Ovary (tissue), 9 donors: ENCODE results near the gene MAL. TPM values are rescaled to one million over a fixed set of nuclear protein-coding genes. Genes with fewer than 3 reads are reported as not detected.

Experiments used
- DNase-seq, 5 donors: peaks; one replicate each; pipeline ENCODE4 v3.0.0-alpha.2; 2019 to 2020
- H3K27ac ChIP-seq, 2 donors: fragments of 200-600 bp; one replicate each; pipeline versions ENCODE4 v1.5.1 to v1.8.0; 2019 to 2022
- H3K27me3 ChIP-seq: fragments of 200-600 bp; one replicate; pipeline ENCODE4 v1.8.0; 2022
- H3K36me3 ChIP-seq: fragments of 200-600 bp; sonication (generic); one replicate; pipeline ENCODE4 v1.5.1; 2019
- H3K4me1 ChIP-seq: one replicate; pipeline ENCODE4 v1.8.1; 2013; ENCODE audit warnings: mild to moderate bottlenecking, moderate library complexity; ENCODE audit not compliant: insufficient read depth
- H3K4me3 ChIP-seq: fragments of 200-600 bp; sonication (generic); one replicate; pipeline ENCODE4 v1.5.1; 2017
- H3K9me3 ChIP-seq, 2 donors: fragments of 200-600 bp in 1 of 2; sonication (generic) in 1 of 2; one replicate each; pipeline versions ENCODE4 v1.5.1 to v1.8.1; 2013 to 2019; ENCODE audit warnings: mild to moderate bottlenecking in 1 of 2, moderate library complexity in 1 of 2
- CTCF ChIP-seq, 3 donors: fragments of 450-650 bp in 2 of 3; fragments of 200-600 bp in 1 of 3; IDR thresholded peaks; one replicate each; pipeline versions ENCODE4 v1.5.1 to v1.8.0; 2016 to 2022; ENCODE audit warnings: antibody characterized with exemption in 3 of 3, mild to moderate bottlenecking in 1 of 3
- EP300 ChIP-seq: sonication (generic); formaldehyde crosslinking; IDR thresholded peaks from one replicate; pipeline ENCODE4 v1.6.1; 2017; ENCODE audit warnings: antibody characterized with exemption
- POLR2A ChIP-seq: fragments of 450-650 bp; IDR thresholded peaks from one replicate; pipeline ENCODE4 v1.6.1; 2017; ENCODE audit warnings: antibody characterized with exemption, mild to moderate bottlenecking, moderate library complexity
- WGBS, 3 donors: extraction: QIAGEN DNeasy Blood & Tissue Kit in 1 of 3; methylation state at CpG; one replicate each; pipeline versions ENCODE4 v1.1.5 to v1.1.7; 2013 to 2017; 5-methylcytosine and 5-hydroxymethylcytosine counted together
- intact Hi-C, 4 donors: fragments of 100-400 bp; cut with DNase I; formaldehyde crosslinking; loops; one replicate each; pipeline versions ENCODE4 v1.11.0 to v1.15.1; 2022 to 2023
- polyA plus RNA-seq, 2 donors: library from polyadenylated mRNA; stranded (reverse); fragments of 200-250 nt in 1 of 2; fragments of 350-450 nt in 1 of 2; fragmentation: Illumina TruSeq in 1 of 2; extraction: RNeasy Lipid Tissue Mini Kit (QIAGEN cat#74804) in 1 of 2; gene quantifications; one replicate each; pipeline ENCODE4 v1.2.3, GENCODE V29; 2013 to 2014
- total RNA-seq, 7 donors: library from RNA; depleted of rRNA in 2 of 7; stranded (reverse); fragments of >200 nt in 2 of 7; fragmentation: NEBNext Ultra II Directional in 3 of 7; extraction: Animal tissue kit (Norgen Biotek cat#: 25700) in 3 of 7; gene quantifications; one replicate each; pipeline versions ENCODE4 v1.1.0 to v1.2.4, GENCODE V29; 2016 to 2023
- donor health status: DM: no; HTN: no; CAD: no; lungs with moderate emphysema.
- donor health status: DM: no; HTN: no; CAD: no.
- donor health status: Bipolar disorder and iron deficiency.
- donor health status: DM: yes; HTN: yes; CAD: no.
- donor health status: DM: no; HTN: no; CAD: no.
- donor health status: DM: yes; HTN: yes; CAD: no.

The MAL gene
- total and polyA plus RNA-seq, 9 donors: 0.45 to 4.7 (median 1.6) TPM; not detected in 2

DNA sequence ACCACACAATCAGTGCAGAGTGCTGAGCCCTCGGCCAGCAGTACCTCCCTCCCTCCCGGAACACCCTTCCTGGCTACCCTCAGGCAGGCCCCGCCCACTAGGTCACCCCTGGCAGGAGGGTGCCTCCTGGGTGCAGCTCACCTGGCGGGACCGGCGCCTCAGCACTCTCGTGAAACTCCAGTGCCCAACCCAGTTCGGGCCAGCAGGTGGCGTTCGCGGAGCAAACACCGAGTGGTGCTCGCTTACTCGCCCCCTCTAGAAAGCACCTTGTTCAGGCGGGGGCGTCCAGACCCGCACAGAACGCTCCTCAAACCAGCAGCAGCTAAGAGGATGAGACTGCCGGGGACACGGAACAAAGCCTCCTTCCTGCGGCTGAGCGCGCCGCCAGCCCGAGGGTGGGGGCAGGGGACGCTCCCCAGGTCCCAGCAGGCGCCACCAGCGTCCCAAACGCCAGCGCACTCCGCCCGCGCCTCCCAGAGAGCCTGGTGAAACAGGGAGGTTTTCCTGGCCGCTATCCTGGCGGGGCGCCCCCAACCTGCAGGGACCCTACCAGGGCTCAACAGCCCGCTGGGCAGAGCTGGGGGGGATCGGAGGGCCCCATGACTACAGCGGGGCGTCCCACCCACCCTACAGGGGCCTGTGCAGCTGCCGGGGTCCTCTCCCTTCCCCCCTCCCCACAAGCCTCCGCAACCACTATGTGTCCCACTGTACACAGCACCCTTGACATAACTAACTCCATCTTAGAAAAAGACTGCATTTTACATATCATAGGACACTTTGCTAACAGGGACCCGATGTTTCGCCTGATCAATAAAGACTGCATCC, 51.4 kb downstream of the MAL start:
- 4 to 6% (median 5%) methylated on average over 42 to 44 of the region's 44 CpGs for WGBS, 3 donors
- Histone ChIP-seq H3K27me3 (no peaks in the 10 kb centered on the region), H3K36me3 (no peaks in the 10 kb centered on the region), H3K27ac (no peak overlapping the region), H3K4me3 (peak overlapping the region; percentile 26), H3K4me1 (no peaks in the 10 kb centered on the region), H3K9me3 (no peaks in the 10 kb centered on the region)
- no peak for TF ChIP-seq EP300
- peak in 2 of 3 donors; percentile 35 to 56 for TF ChIP-seq CTCF (IDR thresholded peaks at IDR 0.05)
- TF ChIP-seq POLR2A: no peak
- intact Hi-C loops: loop anchor here in 1 of 4 donors (10.0 kb wide), 1 partner anchor 658 kb away; no protein-coding TSS in a partner anchor
- DNase-seq: peak; percentile 53 to 74 (median 60)

DNA sequence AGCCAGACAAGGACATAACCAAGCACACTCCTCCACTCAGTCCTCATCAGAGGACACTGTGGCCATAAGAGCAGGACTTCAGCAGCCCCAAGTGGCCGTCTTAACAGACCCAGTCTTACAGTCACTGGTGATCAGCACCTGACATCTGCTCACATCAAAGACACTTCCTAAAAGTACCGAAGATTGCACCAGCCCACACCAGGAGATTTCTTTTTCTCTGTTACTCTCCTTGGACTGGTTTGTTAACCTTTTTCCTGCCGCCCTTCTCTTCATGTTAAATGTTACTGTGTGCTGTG, 52.0 kb downstream of the MAL start:
- intact Hi-C loops: loop anchor here in 1 of 4 donors (10.0 kb wide), 1 partner anchor 657 kb away; no protein-coding TSS in a partner anchor
- no peaks in the 10 kb centered on the region for H3K4me1 ChIP-seq
- no peak overlapping the region for H3K27ac ChIP-seq
- 15 to 33% (median 17%) methylated on average over 3 of the region's 3 CpGs for WGBS, 3 donors
- H3K36me3 ChIP-seq: no peaks in the 10 kb centered on the region
- no peaks in the 10 kb centered on the region for H3K9me3 ChIP-seq
- TF ChIP-seq POLR2A (no peak), CTCF (IDR thresholded peaks at IDR 0.05) (no peak), EP300 (no peak)
- no peak overlapping the region for H3K4me3 ChIP-seq
- DNase-seq: no peak
- no peaks in the 10 kb centered on the region for H3K27me3 ChIP-seq

DNA sequence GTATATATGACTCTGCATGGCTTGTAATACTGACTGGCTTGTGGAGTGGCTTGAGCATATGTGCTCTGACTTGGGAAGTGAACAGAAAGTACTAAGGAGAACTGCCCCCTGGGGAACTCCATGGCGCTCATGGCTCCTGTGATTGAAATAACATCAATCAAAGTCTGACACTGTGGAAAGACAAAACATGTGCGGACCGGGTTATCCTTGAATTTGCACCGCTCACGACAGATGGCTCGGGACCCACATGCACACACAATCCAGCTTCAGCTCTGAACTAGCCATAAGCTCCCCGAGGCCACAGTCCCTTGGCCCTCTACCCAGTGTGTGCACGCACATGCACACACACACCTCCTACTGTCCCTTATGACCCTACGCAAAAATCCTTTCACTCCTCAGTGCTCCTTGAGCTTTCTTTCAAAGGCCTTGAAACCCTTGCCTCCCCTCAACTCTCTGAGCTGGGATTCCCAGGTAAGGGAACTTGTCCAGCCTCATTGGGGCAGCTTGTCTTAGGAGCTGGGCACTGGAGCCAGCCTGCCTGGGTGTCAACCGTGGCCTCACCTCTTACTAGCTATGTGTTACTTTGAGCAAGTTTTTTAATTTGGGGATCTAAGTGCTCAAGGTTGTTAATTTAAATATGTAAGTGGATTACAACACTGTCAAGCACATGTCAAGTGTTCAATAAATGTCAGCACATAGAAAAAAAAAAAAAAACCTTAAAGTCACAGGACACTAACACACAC, 52.5 kb downstream of the MAL start:
- no peaks in the 10 kb centered on the region for H3K27me3 ChIP-seq
- 37 to 60% (median 46%) methylated on average over 10 of the region's 10 CpGs for WGBS, 3 donors
- intact Hi-C loops: loop anchor here in 1 of 4 donors (10.0 kb wide), 1 partner anchor 657 kb away; no protein-coding TSS in a partner anchor

More for the DNA sequence above, 52.5 kb downstream of the MAL start:
- no peaks in the 10 kb centered on the region for H3K9me3 ChIP-seq
- TF ChIP-seq POLR2A (no peak), EP300 (no peak), CTCF (IDR thresholded peaks at IDR 0.05) (no peak)
- no peak overlapping the region for H3K27ac ChIP-seq
- no peaks in the 10 kb centered on the region for H3K4me1 ChIP-seq
- no peak for DNase-seq
- no peak overlapping the region for H3K4me3 ChIP-seq
- no peaks in the 10 kb centered on the region for H3K36me3 ChIP-seq
